ENCODE measurements around the gene RMDN2. TPM values are rescaled to one million over a fixed set of nuclear protein-coding genes. Genes with fewer than 3 reads are reported as not detected.
"Not testable (repeated sequence)": the region's sequence is repeated elsewhere in the genome, so short reads cannot be mapped to it uniquely, and the experiment has no call there.

Gene RMDN2
- total RNA-seq, 4 donors from 2014 or later, result 9.6 to 14.4 (median 12.0) TPM

- peaks cover 0 to 14% (median 0%) of the 10 kb centered on the region in 3 donors for H3K36me3 ChIP-seq
- WGBS, 2 donors, result 96 to 100% methylated on average over 1 of the region's 1 CpG
- H3K4me1 ChIP-seq, result no peaks in the 10 kb centered on the region
- no peak overlapping the region for H3K27ac ChIP-seq
- TF ChIP-seq, protein P1, sequence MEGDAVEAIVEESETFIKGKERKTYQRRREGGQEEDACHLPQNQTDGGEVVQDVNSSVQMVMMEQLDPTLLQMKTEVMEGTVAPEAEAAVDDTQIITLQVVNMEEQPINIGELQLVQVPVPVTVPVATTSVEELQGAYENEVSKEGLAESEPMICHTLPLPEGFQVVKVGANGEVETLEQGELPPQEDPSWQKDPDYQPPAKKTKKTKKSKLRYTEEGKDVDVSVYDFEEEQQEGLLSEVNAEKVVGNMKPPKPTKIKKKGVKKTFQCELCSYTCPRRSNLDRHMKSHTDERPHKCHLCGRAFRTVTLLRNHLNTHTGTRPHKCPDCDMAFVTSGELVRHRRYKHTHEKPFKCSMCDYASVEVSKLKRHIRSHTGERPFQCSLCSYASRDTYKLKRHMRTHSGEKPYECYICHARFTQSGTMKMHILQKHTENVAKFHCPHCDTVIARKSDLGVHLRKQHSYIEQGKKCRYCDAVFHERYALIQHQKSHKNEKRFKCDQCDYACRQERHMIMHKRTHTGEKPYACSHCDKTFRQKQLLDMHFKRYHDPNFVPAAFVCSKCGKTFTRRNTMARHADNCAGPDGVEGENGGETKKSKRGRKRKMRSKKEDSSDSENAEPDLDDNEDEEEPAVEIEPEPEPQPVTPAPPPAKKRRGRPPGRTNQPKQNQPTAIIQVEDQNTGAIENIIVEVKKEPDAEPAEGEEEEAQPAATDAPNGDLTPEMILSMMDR (IDR thresholded peaks at IDR 0.05), result no peak
- TF ChIP-seq POLR2A (IDR thresholded peaks at IDR 0.05) (no peak), EP300 (IDR thresholded peaks at IDR 0.05) (no peak)
- no peaks in the 10 kb centered on the region for H3K9me3 ChIP-seq
- DNase-seq (ENCODE audit: low spot score in 2 of 2), result no peak
- H3K27me3 ChIP-seq, result no peaks in the 10 kb centered on the region
- H3K4me3 ChIP-seq, result no peak overlapping the region
These were observed 22.2 kb downstream of the RMDN2 start for GRCh38 chr2:37947306-37947705.

- H3K27me3 ChIP-seq; H3K4me3 ChIP-seq; H3K4me1 ChIP-seq; H3K36me3 ChIP-seq; H3K27ac ChIP-seq; DNase-seq (ENCODE audit: low spot score in 2 of 2): not testable (repeated sequence)
- H3K9me3 ChIP-seq, result peaks cover 0 to 34% (median 3%) of the 10 kb centered on the region in 4 donors
- 82 to 92% methylated on average over 4 to 7 of the region's 7 CpGs for WGBS, 2 donors
These were observed 37.1 kb downstream of the RMDN2 start for GRCh38 chr2:37962018-37962739.

GRCh38 chr2:37962740-37963121, 37.6 kb downstream of the RMDN2 start:
- peaks cover 0 to 33% (median 3%) of the 10 kb centered on the region in 4 donors for H3K9me3 ChIP-seq
- WGBS, 2 donors, result 75 to 87% methylated on average over 9 of the region's 9 CpGs
- not testable (repeated sequence) for H3K4me1 ChIP-seq; H3K4me3 ChIP-seq; H3K36me3 ChIP-seq; DNase-seq (ENCODE audit: low spot score in 2 of 2); H3K27ac ChIP-seq; H3K27me3 ChIP-seq

GRCh38 chr2:37963901-37964300, 38.8 kb downstream of the RMDN2 start:
- not testable (repeated sequence) for H3K4me3 ChIP-seq; H3K4me1 ChIP-seq; H3K27ac ChIP-seq; H3K36me3 ChIP-seq; H3K27me3 ChIP-seq; DNase-seq (ENCODE audit: low spot score in 2 of 2)
- 98 to 99% methylated on average over 11 to 27 of the region's 33 CpGs for WGBS, 2 donors
- H3K9me3 ChIP-seq, result peaks cover 0 to 26% (median 3%) of the 10 kb centered on the region in 4 donors

GRCh38 chr2:37966326-37966725, 41.2 kb downstream of the RMDN2 start:
- no peaks in the 10 kb centered on the region for H3K27me3 ChIP-seq
- no peaks in the 10 kb centered on the region for H3K36me3 ChIP-seq
- no peak overlapping the region for H3K4me3 ChIP-seq
- no peaks in the 10 kb centered on the region for H3K4me1 ChIP-seq
- no peak for TF ChIP-seq EP300 (IDR thresholded peaks at IDR 0.05)
- TF ChIP-seq, protein P1 (IDR thresholded peaks at IDR 0.05), result no peak
- no peak for TF ChIP-seq POLR2A (IDR thresholded peaks at IDR 0.05)
- DNase-seq (ENCODE audit: low spot score in 2 of 2), result no peak
- 85 to 95% methylated on average over 3 of the region's 3 CpGs for WGBS, 2 donors
- H3K9me3 ChIP-seq, result peaks cover 0 to 12% (median 0%) of the 10 kb centered on the region in 4 donors
- H3K27ac ChIP-seq, result no peak overlapping the region

- no peaks in the 10 kb centered on the region for H3K36me3 ChIP-seq
- TF ChIP-seq, protein P1 (IDR thresholded peaks at IDR 0.05), result no peak
- no peak for TF ChIP-seq POLR2A (IDR thresholded peaks at IDR 0.05)
- no peak for TF ChIP-seq EP300 (IDR thresholded peaks at IDR 0.05)
- H3K9me3 ChIP-seq, result no peaks in the 10 kb centered on the region
- H3K4me1 ChIP-seq, result no peaks in the 10 kb centered on the region
- no peak overlapping the region for H3K4me3 ChIP-seq
- H3K27ac ChIP-seq, result no peak overlapping the region
- no peaks in the 10 kb centered on the region for H3K27me3 ChIP-seq
- no peak for DNase-seq (ENCODE audit: low spot score in 2 of 2)
These were observed 44.6 kb downstream of the RMDN2 start for GRCh38 chr2:37969731-37970130.

GRCh38 chr2:37971971-37972370, 46.9 kb downstream of the RMDN2 start:
- TF ChIP-seq, protein P1 (IDR thresholded peaks at IDR 0.05), result no peak
- TF ChIP-seq EP300 (IDR thresholded peaks at IDR 0.05) (no peak), POLR2A (IDR thresholded peaks at IDR 0.05) (no peak)
- no peak overlapping the region for H3K27ac ChIP-seq
- H3K36me3 ChIP-seq, result no peaks in the 10 kb centered on the region

More at GRCh38 chr2:37971971-37972370, 46.9 kb downstream of the RMDN2 start:
- no peak for DNase-seq (ENCODE audit: low spot score in 2 of 2)
- 98 to 100% methylated on average over 1 of the region's 1 CpG for WGBS, 2 donors
- Histone ChIP-seq H3K9me3 (no peaks in the 10 kb centered on the region), H3K4me1 (peaks cover 0 to 5% (median 0%) of the 10 kb centered on the region in 4 donors), H3K27me3 (no peaks in the 10 kb centered on the region), H3K4me3 (no peak overlapping the region)

All from tibial nerve (tissue), 4 donors.